Measurements from ENCODE around the gene PTPRR. TPM values are rescaled to one million over a fixed set of nuclear protein-coding genes. Genes with fewer than 3 reads are reported as not detected.

The PTPRR gene
- total RNA-seq, 1 experiment from 2014 or later = 0.46 TPM

- no peak for TF ChIP-seq AR (CRISPR knock-in tag; IDR thresholded peaks at IDR 0.05)
- TF ChIP-seq STAT6 (CRISPR knock-in tag; conservative IDR thresholded peaks at IDR 0.05; ENCODE audit: low read depth) = no peak
- no peak for TF ChIP-seq MYBL2 (CRISPR knock-in tag; IDR thresholded peaks at IDR 0.05)
- TF ChIP-seq PRDM15 (CRISPR knock-in tag; IDR thresholded peaks at IDR 0.05) = no peak
These were observed 9.9 kb downstream of the PTPRR start (continued) for GRCh38 chr12:70910666-70911065.

- Mint-ChIP-seq H3K4me1 (peaks cover 32% of the 10 kb centered on the region), H3K36me3 (no peaks in the 10 kb centered on the region), H3K4me3 (no peak overlapping the region), H3K27ac (no peak overlapping the region), H3K9me3 (no peaks in the 10 kb centered on the region), H3K27me3 (ENCODE audit: low read depth) (peaks cover 35% of the 10 kb centered on the region)
- no peak for DNase-seq (ENCODE audit: low spot score)
- ChIA-PET POLR2A (no interaction called here), CTCF (no interaction called here)
- no peak for TF ChIP-seq FOXK1 (CRISPR knock-in tag; IDR thresholded peaks at IDR 0.05)
- TF ChIP-seq NFATC4 (CRISPR knock-in tag; IDR thresholded peaks at IDR 0.05) = no peak
- no peak for TF ChIP-seq MAX (CRISPR knock-in tag; IDR thresholded peaks at IDR 0.05)
- no peak for TF ChIP-seq ATF6 (CRISPR knock-in tag; IDR thresholded peaks at IDR 0.05)
- no peak for TF ChIP-seq ZNF219 (CRISPR knock-in tag; IDR thresholded peaks at IDR 0.05; ENCODE audit: borderline replicate concordance)
- no peak for TF ChIP-seq ZNF425 (CRISPR knock-in tag; conservative IDR thresholded peaks at IDR 0.05)
- no peak for TF ChIP-seq SMAD4 (CRISPR knock-in tag; IDR thresholded peaks at IDR 0.05)
- TF ChIP-seq USF2 (CRISPR knock-in tag; IDR thresholded peaks at IDR 0.05) = no peak
- no peak for ATAC-seq
These were observed 11.6 kb downstream of the PTPRR start for GRCh38 chr12:70908978-70909377.

All from WTC11 (cell line).